HCT116 (cell line): ENCODE data around the gene FAM118B. TPM values are rescaled to one million over a fixed set of nuclear protein-coding genes. Genes with fewer than 3 reads are reported as not detected.
A peak's percentile ranks its signal among the peaks of the same experiment; 100 is the strongest.

Experiments used
- ATAC-seq: fragments of 200-7000 bp; cut with Tn5 transposase; 2 replicates; pipeline ENCODE4 v1.9.1; 2020; ENCODE audit warnings: mild to moderate bottlenecking, moderate library complexity
- BruUV-seq: library from RNA; stranded (reverse); fragments of 400-500 nt; replicated peaks from 2 replicates; lab custom pipeline; 2021; lab: Mats Ljungman, UMichigan
- CTCF ChIA-PET: fragments of 300-600 bp; sonication (Branson Sonifier 250); formaldehyde crosslinking; loops from one replicate; lab custom pipeline; 2021; ENCODE audit warnings: antibody characterized with exemption; lab: Charles Lee
- POLR2A ChIA-PET: fragments of 300-600, 350-600 bp; sonication (Branson Sonifier 250); formaldehyde crosslinking; loops from one replicate; lab custom pipeline; 2021; ENCODE audit warnings: antibody characterized with exemption; lab: Charles Lee
- RAD21 ChIA-PET, 2 experiments: fragments of 300-600 bp; sonication (Branson Sonifier 250); formaldehyde crosslinking; loops; one replicate each; lab custom pipeline; 2023; ENCODE audit warnings: low total read pairs in 2 of 2; ENCODE audit not compliant: uncharacterized antibody in 2 of 2, unreplicated experiment in 2 of 2, low non-redundant PET in 1 of 2; lab: Charles Lee
- DNase-seq: peaks from one replicate; pipeline ENCODE4 v3.0.0-alpha.2; 2010; ENCODE audit warnings: low read depth, low spot score
- H2AFZ ChIP-seq: fragments of 200-600 bp; shearing (Covaris generic), sonication (generic); 2 replicates; pipeline ENCODE4 v1.6.1; 2017; ENCODE audit warnings: low read depth, mixed run types, mixed read lengths, antibody characterized with exemption, low read length; ENCODE audit not compliant: poor library complexity, severe bottlenecking
- H3K27ac ChIP-seq: 2 replicates; pipeline ENCODE4 v1.5.1; 2012; ENCODE audit warnings: low read depth, low read length
- H3K27me3 ChIP-seq: fragments of 200-600 bp; sonication (generic); 2 replicates; pipeline ENCODE4 v1.6.1; 2016; ENCODE audit warnings: mixed run types, low read length, mixed read lengths; ENCODE audit not compliant: insufficient read depth
- H3K36me3 ChIP-seq, 2 experiments: fragments of 200-500 bp in 1 of 2; fragments of 200-600 bp in 1 of 2; sonication (Bioruptor generic) in 1 of 2; sonication (generic) in 1 of 2; 2 replicates each; pipeline versions ENCODE4 v1.5.1 to v1.6.1; 2014 to 2016; ENCODE audit warnings: low read length in 2 of 2, inconsistent platforms in 1 of 2, mixed read lengths in 1 of 2, mixed run types in 1 of 2; ENCODE audit not compliant: insufficient read depth in 2 of 2, control insufficient read depth in 1 of 2
- H3K4me1 ChIP-seq, 2 experiments: fragments of 200-600 bp in 1 of 2; sonication (generic) in 1 of 2; 2 replicates each; pipeline versions ENCODE4 v1.5.1 to v1.6.1; 2012 to 2017; ENCODE audit warnings: low read length in 2 of 2, inconsistent platforms in 1 of 2, mild to moderate bottlenecking in 1 of 2, mixed read lengths in 1 of 2, mixed run types in 1 of 2, moderate library complexity in 1 of 2; ENCODE audit not compliant: insufficient read depth in 2 of 2, control insufficient read depth in 1 of 2
- H3K4me2 ChIP-seq: fragments of 200-600 bp; sonication (generic); 2 replicates; pipeline ENCODE4 v1.6.1; 2017; ENCODE audit warnings: mixed run types, low read length, mixed read lengths
- H3K4me3 ChIP-seq, 2 experiments: fragments of 200-600 bp in 1 of 2; sonication (generic) in 1 of 2; replicated peaks in 1 of 2; 2 replicates each; pipeline ENCODE4 v1.5.1; 2011 to 2016; ENCODE audit warnings: low read length in 2 of 2, control low read depth in 1 of 2, low read depth in 1 of 2, mild to moderate bottlenecking in 1 of 2, mixed read lengths in 1 of 2, mixed run types in 1 of 2
- H3K79me2 ChIP-seq: fragments of 200-600 bp; sonication (generic); 2 replicates; pipeline ENCODE4 v1.6.1; 2017; ENCODE audit warnings: mild to moderate bottlenecking, mixed run types, low read length, moderate library complexity, mixed read lengths; ENCODE audit not compliant: insufficient read depth
- H3K9ac ChIP-seq: fragments of 200-600 bp; sonication (generic); 2 replicates; pipeline ENCODE4 v1.6.1; 2016; ENCODE audit warnings: low read length, mixed read lengths
- H3K9me2 ChIP-seq: fragments of 200-600 bp; sonication (generic), shearing (Covaris generic); 2 replicates; pipeline ENCODE4 v1.6.1; 2017; ENCODE audit warnings: mixed run types, mild to moderate bottlenecking, moderate library complexity; ENCODE audit not compliant: insufficient read depth
- H3K9me3 ChIP-seq, 2 experiments: fragments of 200-500 bp in 1 of 2; fragments of 200-600 bp in 1 of 2; sonication (Bioruptor generic) in 1 of 2; sonication (generic) in 1 of 2; 2 replicates each; pipeline ENCODE4 v1.6.1; 2014 to 2017; ENCODE audit warnings: low read length in 2 of 2, mixed read lengths in 2 of 2, inconsistent platforms in 1 of 2, low read depth in 1 of 2, mild to moderate bottlenecking in 1 of 2, mixed run types in 1 of 2, moderate library complexity in 1 of 2; ENCODE audit not compliant: control insufficient read depth in 1 of 2, insufficient read depth in 1 of 2
- H4K20me1 ChIP-seq: fragments of 200-600 bp; sonication (generic), shearing (Covaris generic); 2 replicates; pipeline ENCODE4 v1.6.1; 2017; ENCODE audit warnings: mixed run types, mild to moderate bottlenecking, moderate library complexity; ENCODE audit not compliant: insufficient read depth
- CBX3 ChIP-seq: IDR thresholded peaks from 2 replicates; pipeline ENCODE4 v1.6.1; 2012; ENCODE audit warnings: low read depth
- CEBPB ChIP-seq: IDR thresholded peaks from 2 replicates; pipeline ENCODE4 v1.6.1; 2012; ENCODE audit warnings: low read depth
- ELF1 ChIP-seq: IDR thresholded peaks from 2 replicates; pipeline ENCODE4 v1.6.1; 2012; ENCODE audit warnings: low read depth, borderline replicate concordance
- EZH2phosphoT487 ChIP-seq: fragments of 200-600 bp; IDR thresholded peaks from 2 replicates; pipeline ENCODE4 v1.6.1; 2018; ENCODE audit warnings: antibody characterized with exemption, borderline replicate concordance
- POLR2A ChIP-seq: IDR thresholded peaks from 2 replicates; pipeline ENCODE4 v1.7.0; 2011; ENCODE audit warnings: borderline replicate concordance; ENCODE audit not compliant: insufficient read depth, insufficient read length; ENCODE audit errors: extremely low read depth
- POLR2AphosphoS5 ChIP-seq: IDR thresholded peaks from 2 replicates; pipeline ENCODE4 v1.6.1; 2011; ENCODE audit warnings: mild to moderate bottlenecking, low read depth, low read length, moderate library complexity
- SIN3A ChIP-seq: IDR thresholded peaks from 2 replicates; pipeline ENCODE4 v1.6.1; 2012; ENCODE audit warnings: low read depth
- SP1 ChIP-seq: IDR thresholded peaks from 2 replicates; pipeline ENCODE4 v1.6.1; 2012; ENCODE audit warnings: low read depth
- SRF ChIP-seq: IDR thresholded peaks from 2 replicates; pipeline ENCODE4 v1.6.1; 2012; ENCODE audit warnings: low read depth
- TCF7L2 ChIP-seq: IDR thresholded peaks from 2 replicates; pipeline ENCODE4 v1.7.0; 2011; ENCODE audit warnings: borderline replicate concordance, inconsistent platforms; ENCODE audit not compliant: insufficient read depth, insufficient read length; ENCODE audit errors: extremely low read depth
- YY1 ChIP-seq: IDR thresholded peaks from 2 replicates; pipeline ENCODE4 v1.6.1; 2011; ENCODE audit warnings: low read length, low read depth, moderate library complexity, mild to moderate bottlenecking; ENCODE audit not compliant: insufficient replicate concordance; ENCODE audit errors: extremely low read depth
- ZBTB33 ChIP-seq: IDR thresholded peaks from 2 replicates; pipeline ENCODE4 v1.6.1; 2011; ENCODE audit warnings: mild to moderate bottlenecking, low read length, moderate library complexity; ENCODE audit not compliant: insufficient replicate concordance; ENCODE audit errors: extremely low read depth
- ZFX ChIP-seq: fragments of 450-650 bp; IDR thresholded peaks from 2 replicates; pipeline ENCODE4 v1.6.1; 2017
- intact Hi-C: fragments of 100-400 bp; cut with micrococcal nuclease; formaldehyde crosslinking; loops from 2 replicates; pipeline ENCODE4 v1.10.0; 2022
- total RNA-seq: library from RNA; stranded (reverse); gene quantifications from one replicate; pipeline ENCODE4 v1.2.1, GENCODE V29; 2021; ENCODE audit not compliant: unreplicated experiment
- TF ChIP-seq, protein P1 (sequence below): IDR thresholded peaks from 2 replicates; pipeline ENCODE4 v1.6.1; 2012
- TF ChIP-seq, protein P2 (sequence below): IDR thresholded peaks from 2 replicates; pipeline ENCODE4 v1.6.1; 2012; ENCODE audit warnings: low read depth

The FAM118B gene
- total RNA-seq, 1 experiment from 2014 or later: 12.8 TPM

DNA sequence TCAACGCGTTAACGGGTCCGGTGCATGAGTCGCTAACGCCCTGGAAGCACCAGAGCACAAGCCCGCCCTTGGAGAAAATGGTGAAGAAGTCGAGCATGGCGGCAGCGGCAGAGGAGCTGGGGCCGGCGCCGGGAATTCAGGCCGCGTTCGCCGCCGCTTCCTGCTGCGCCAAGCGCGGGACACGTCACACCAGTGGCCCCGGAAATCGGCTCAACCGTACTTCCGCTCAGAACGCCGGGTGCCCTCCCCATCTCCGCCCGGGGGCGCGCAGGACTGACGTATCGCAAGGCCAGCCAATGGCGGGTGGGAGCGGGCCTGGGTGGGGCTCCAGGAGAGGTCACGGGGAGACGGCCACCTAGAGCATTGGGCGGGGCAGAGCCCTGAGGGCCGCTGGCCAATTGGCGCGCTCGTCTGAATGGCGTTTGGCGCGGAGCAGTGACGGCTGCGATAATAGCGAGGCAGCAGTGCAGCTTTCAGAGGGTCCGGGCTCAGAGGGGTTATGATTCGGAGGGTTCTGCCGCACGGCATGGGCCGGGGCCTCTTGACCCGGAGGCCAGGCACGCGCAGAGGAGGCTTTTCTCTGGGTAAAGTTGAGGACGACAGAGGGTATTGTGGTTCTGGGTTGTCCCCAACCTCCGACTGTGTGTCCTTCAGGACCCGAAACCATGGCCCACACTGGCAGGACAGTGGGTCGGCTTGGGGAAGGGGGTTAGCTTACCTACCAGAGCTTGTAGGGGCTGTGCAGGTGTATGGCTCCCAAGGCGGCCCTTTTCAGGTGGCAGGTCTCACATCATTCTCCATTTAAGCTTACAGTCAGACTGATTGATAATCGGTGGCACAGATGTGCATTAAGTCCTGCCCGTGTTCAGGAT, 57.4 kb downstream of the FAM118B start, which contains the start of the genes FOXRED1 and SRPRA:
FOXRED1 (plus strand) TSS at position 447 of the 872 bp plus-strand sequence; CDS start at position 500, 53 bp downstream.
SRPRA (minus strand) TSS at position 188 of the 872 bp plus-strand sequence; CDS start at position 97, 91 bp downstream.
- Histone ChIP-seq H3K36me3 (peaks cover 19 to 34% of the 10 kb centered on the region in 2 experiments), H2AFZ (no peak within 1 kb of the TSS), H3K4me1 (peaks cover 3 to 20% of the 10 kb centered on the region in 2 experiments; a peak in 2 of 4 replicates), H3K27me3 (no peaks in the 10 kb centered on the region), H3K9ac (peak within 1 kb of the TSS; percentile 95), H3K27ac (peak within 1 kb of the TSS; percentile 69), H3K4me3 (peak within 1 kb of the TSS; percentile 95 to 99), H3K9me3 (no peaks in the 10 kb centered on the region), H4K20me1 (no peaks in the 10 kb centered on the region), H3K79me2 (peaks cover 51% of the 10 kb centered on the region), H3K4me2 (peak within 1 kb of the TSS; percentile 94), H3K9me2 (no peaks in the 10 kb centered on the region)
- BruUV-seq: TSS peak; percentile 83
- CTCF ChIA-PET: no interaction called here
- DNase-seq (peak; percentile 97), ATAC-seq (peak; percentile 96)
- TF ChIP-seq EZH2phosphoT487 (no peak), SRF (peak; percentile 96), ZBTB33 (peak; percentile 17), YY1 (peak; percentile 67), ELF1 (peak; percentile 84; the same call in 1 of the 2 replicates), SIN3A (peak; percentile 93), POLR2AphosphoS5 (peak; percentile 90), CBX3 (peak; percentile 72; the same call in 1 of the 2 replicates), POLR2A (peak; percentile 57), SP1 (peak; percentile 98), TCF7L2 (no peak), CEBPB (no peak), ZFX (peak; percentile 40; the same call in 1 of the 2 replicates)
- TF ChIP-seq, protein P1, sequence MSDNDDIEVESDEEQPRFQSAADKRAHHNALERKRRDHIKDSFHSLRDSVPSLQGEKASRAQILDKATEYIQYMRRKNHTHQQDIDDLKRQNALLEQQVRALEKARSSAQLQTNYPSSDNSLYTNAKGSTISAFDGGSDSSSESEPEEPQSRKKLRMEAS: peak; percentile 82
- TF ChIP-seq, protein P2, sequence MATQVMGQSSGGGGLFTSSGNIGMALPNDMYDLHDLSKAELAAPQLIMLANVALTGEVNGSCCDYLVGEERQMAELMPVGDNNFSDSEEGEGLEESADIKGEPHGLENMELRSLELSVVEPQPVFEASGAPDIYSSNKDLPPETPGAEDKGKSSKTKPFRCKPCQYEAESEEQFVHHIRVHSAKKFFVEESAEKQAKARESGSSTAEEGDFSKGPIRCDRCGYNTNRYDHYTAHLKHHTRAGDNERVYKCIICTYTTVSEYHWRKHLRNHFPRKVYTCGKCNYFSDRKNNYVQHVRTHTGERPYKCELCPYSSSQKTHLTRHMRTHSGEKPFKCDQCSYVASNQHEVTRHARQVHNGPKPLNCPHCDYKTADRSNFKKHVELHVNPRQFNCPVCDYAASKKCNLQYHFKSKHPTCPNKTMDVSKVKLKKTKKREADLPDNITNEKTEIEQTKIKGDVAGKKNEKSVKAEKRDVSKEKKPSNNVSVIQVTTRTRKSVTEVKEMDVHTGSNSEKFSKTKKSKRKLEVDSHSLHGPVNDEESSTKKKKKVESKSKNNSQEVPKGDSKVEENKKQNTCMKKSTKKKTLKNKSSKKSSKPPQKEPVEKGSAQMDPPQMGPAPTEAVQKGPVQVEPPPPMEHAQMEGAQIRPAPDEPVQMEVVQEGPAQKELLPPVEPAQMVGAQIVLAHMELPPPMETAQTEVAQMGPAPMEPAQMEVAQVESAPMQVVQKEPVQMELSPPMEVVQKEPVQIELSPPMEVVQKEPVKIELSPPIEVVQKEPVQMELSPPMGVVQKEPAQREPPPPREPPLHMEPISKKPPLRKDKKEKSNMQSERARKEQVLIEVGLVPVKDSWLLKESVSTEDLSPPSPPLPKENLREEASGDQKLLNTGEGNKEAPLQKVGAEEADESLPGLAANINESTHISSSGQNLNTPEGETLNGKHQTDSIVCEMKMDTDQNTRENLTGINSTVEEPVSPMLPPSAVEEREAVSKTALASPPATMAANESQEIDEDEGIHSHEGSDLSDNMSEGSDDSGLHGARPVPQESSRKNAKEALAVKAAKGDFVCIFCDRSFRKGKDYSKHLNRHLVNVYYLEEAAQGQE: no peak
- RAD21 ChIA-PET: interaction anchor here in 1 of 2 experiments (0.7 kb wide), 1 partner anchor 8 kb away, joined by 5 read pairs; no protein-coding TSS in a partner anchor
- intact Hi-C loops: loop anchor here (2.0 kb wide), 1 partner anchor 58 kb away; the partner anchor contains the start of genes FAM118B and RPUSD4
- POLR2A ChIA-PET: interaction anchor here (1.0 to 1.7 kb wide), 2 partner anchors 10 to 12 kb away, joined by 3 to 4 read pairs; no protein-coding TSS in a partner anchor
